Panc1 (cell line): ENCODE measurements around the gene FCMR. TPM values are rescaled to one million over a fixed set of nuclear protein-coding genes. Genes with fewer than 3 reads are reported as not detected.

Experiments used
- ATAC-seq: fragments of 200-7000 bp; cut with Tn5 transposase; 2 replicates; pipeline ENCODE4 v1.9.1; 2020; ENCODE audit warnings: mild to moderate bottlenecking, moderate library complexity
- BruUV-seq: library from RNA; stranded (reverse); fragments of 400-500 nt; replicated peaks from 2 replicates; lab custom pipeline; 2021; lab: Mats Ljungman, UMichigan
- CTCF ChIA-PET: fragments of 300-600 bp; sonication (Branson Sonifier 250); formaldehyde crosslinking; loops from one replicate; lab custom pipeline; 2022; ENCODE audit warnings: antibody characterized with exemption; lab: Charles Lee
- POLR2A ChIA-PET: fragments of 300-600 bp; sonication (Branson Sonifier 250); formaldehyde crosslinking; loops from one replicate; lab custom pipeline; 2022; ENCODE audit warnings: antibody characterized with exemption; lab: Charles Lee
- DNase-seq: peaks from one replicate; pipeline ENCODE4 v3.0.0-alpha.2; 2010; ENCODE audit warnings: low read depth, low spot score
- H3K27ac ChIP-seq: 2 replicates; pipeline ENCODE4 v1.5.1; 2011; ENCODE audit warnings: mild to moderate bottlenecking, low read length, inconsistent platforms
- H3K27me3 ChIP-seq: fragments of 200-500 bp; sonication (Bioruptor generic); 2 replicates; pipeline ENCODE4 v1.6.0; 2014; ENCODE audit warnings: low read length, inconsistent platforms; ENCODE audit not compliant: control insufficient read depth, insufficient read depth
- H3K36me3 ChIP-seq: fragments of 200-500 bp; sonication (Bioruptor generic); 2 replicates; pipeline ENCODE4 v1.5.1; 2014; ENCODE audit warnings: inconsistent platforms, mild to moderate bottlenecking, low read length, moderate library complexity; ENCODE audit not compliant: control insufficient read depth, insufficient read depth
- H3K4me1 ChIP-seq: 2 replicates; pipeline ENCODE4 v1.5.1; 2011; ENCODE audit warnings: inconsistent platforms, mild to moderate bottlenecking, low read length, moderate library complexity; ENCODE audit not compliant: control insufficient read depth, insufficient read depth
- H3K4me3 ChIP-seq, 2 experiments: 2 replicates each; pipeline ENCODE4 v1.5.1; 2011 to 2012; ENCODE audit warnings: low read depth in 2 of 2, low read length in 2 of 2, mild to moderate bottlenecking in 2 of 2, inconsistent platforms in 1 of 2, moderate library complexity in 1 of 2
- H3K9me3 ChIP-seq: fragments of 200-500 bp; sonication (Bioruptor generic); 2 replicates; pipeline ENCODE4 v1.5.1; 2014; ENCODE audit warnings: low read depth, mild to moderate bottlenecking, inconsistent platforms, low read length, moderate library complexity; ENCODE audit not compliant: control insufficient read depth, insufficient read depth
- POLR2AphosphoS5 ChIP-seq: IDR thresholded peaks from 2 replicates; pipeline ENCODE4 v1.6.1; 2012; ENCODE audit warnings: mild to moderate bottlenecking, low read depth, low read length, moderate library complexity
- SIN3A ChIP-seq: IDR thresholded peaks from 2 replicates; pipeline ENCODE4 v1.6.1; 2012; ENCODE audit warnings: low read depth, mild to moderate bottlenecking, low read length, moderate library complexity, borderline replicate concordance; ENCODE audit not compliant: insufficient read depth
- TCF7L2 ChIP-seq: IDR thresholded peaks from 2 replicates; pipeline ENCODE4 v1.6.1; 2011; ENCODE audit warnings: mild to moderate bottlenecking, low read depth, low read length, inconsistent platforms
- in situ Hi-C: cut with HindIII; loops from 2 replicates; pipeline ENCODE4 v1.10.0; 2016; ENCODE audit warnings: low sequenced_read_pairs, low pct_unique_long_range_greater_than_20kb
- intact Hi-C: fragments of 100-400 bp; cut with micrococcal nuclease; formaldehyde crosslinking; loops from one replicate; pipeline ENCODE4 v1.10.0; 2022; ENCODE audit not compliant: unreplicated experiment
- total RNA-seq: library from RNA; stranded (reverse); gene quantifications from one replicate; pipeline ENCODE4 v1.2.1, GENCODE V29; 2021; ENCODE audit not compliant: unreplicated experiment
- TF ChIP-seq, protein P1 (sequence below), 2 experiments: IDR thresholded peaks; 2 replicates each; pipeline ENCODE4 v1.6.1; 2011 to 2012; ENCODE audit warnings: low read depth in 2 of 2, control low read depth in 1 of 2, low read length in 1 of 2, mild to moderate bottlenecking in 1 of 2, moderate library complexity in 1 of 2; ENCODE audit not compliant: insufficient read depth in 1 of 2
- TF ChIP-seq, protein P2 (sequence below): fragments of 450-650 bp; IDR thresholded peaks from 2 replicates; pipeline ENCODE4 v1.5.1; 2017; ENCODE audit warnings: mild to moderate bottlenecking

FCMR gene
- total RNA-seq, 1 experiment from 2014 or later: 0.41 TPM

DNA sequence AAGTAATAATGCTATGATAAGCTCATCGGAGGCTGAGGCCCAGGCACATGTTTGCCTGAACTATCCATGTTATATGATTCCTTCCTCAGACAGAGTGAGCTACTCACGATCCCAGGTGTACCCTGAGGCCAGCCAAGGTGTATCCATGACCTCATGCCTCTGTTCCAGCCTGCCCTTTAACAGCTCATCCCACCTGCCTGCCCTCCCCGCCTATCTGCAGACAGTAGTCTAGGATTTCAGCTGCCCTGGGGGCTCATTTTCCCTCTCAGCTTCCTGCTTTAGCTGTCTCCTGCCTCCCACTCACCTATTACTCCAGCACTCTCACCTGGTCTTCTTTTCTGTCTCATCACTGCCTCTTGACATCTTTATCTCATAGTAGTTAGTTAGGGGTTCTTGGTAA lies 26.4 kb downstream of the FCMR start:
- BruUV-seq: no TSS peak
- CTCF ChIA-PET: no interaction called here
- in situ Hi-C loops (no loop called here), intact Hi-C loops (no loop called here)
- TF ChIP-seq POLR2AphosphoS5 (no peak), TCF7L2 (no peak)
- no peaks in the 10 kb centered on the region for H3K4me1 ChIP-seq
- peaks cover 12% of the 10 kb centered on the region for H3K27me3 ChIP-seq
- POLR2A ChIA-PET: no interaction called here
- ATAC-seq (no peak), DNase-seq (no peak)
- H3K9me3 ChIP-seq: no peaks in the 10 kb centered on the region
- H3K27ac ChIP-seq: no peak overlapping the region
- no peaks in the 10 kb centered on the region for H3K36me3 ChIP-seq
- no peak overlapping the region for H3K4me3 ChIP-seq

DNA sequence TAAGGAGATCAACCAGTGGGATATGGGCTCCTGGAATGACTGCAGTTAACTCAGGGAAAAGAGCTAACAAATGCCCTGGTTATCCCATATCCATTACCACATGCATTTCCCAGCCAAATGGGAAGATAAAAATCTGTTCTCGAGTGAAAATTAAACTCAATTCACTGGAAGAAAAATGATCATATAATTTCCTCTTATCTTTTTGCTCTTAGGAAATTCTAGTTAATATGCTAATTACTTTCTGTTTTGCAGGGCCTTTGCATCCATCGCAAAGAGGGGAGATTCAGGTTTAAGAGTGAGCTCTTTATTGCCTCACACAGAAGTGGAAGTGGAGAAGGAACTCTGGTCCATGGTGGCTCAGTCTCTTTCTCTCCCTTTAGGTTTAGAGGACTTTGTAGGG lies 28.4 kb downstream of the FCMR start:
- in situ Hi-C loops (no loop called here), intact Hi-C loops (no loop called here)
- no peaks in the 10 kb centered on the region for H3K9me3 ChIP-seq
- H3K27me3 ChIP-seq: peaks cover 12% of the 10 kb centered on the region
- TF ChIP-seq, protein P1, sequence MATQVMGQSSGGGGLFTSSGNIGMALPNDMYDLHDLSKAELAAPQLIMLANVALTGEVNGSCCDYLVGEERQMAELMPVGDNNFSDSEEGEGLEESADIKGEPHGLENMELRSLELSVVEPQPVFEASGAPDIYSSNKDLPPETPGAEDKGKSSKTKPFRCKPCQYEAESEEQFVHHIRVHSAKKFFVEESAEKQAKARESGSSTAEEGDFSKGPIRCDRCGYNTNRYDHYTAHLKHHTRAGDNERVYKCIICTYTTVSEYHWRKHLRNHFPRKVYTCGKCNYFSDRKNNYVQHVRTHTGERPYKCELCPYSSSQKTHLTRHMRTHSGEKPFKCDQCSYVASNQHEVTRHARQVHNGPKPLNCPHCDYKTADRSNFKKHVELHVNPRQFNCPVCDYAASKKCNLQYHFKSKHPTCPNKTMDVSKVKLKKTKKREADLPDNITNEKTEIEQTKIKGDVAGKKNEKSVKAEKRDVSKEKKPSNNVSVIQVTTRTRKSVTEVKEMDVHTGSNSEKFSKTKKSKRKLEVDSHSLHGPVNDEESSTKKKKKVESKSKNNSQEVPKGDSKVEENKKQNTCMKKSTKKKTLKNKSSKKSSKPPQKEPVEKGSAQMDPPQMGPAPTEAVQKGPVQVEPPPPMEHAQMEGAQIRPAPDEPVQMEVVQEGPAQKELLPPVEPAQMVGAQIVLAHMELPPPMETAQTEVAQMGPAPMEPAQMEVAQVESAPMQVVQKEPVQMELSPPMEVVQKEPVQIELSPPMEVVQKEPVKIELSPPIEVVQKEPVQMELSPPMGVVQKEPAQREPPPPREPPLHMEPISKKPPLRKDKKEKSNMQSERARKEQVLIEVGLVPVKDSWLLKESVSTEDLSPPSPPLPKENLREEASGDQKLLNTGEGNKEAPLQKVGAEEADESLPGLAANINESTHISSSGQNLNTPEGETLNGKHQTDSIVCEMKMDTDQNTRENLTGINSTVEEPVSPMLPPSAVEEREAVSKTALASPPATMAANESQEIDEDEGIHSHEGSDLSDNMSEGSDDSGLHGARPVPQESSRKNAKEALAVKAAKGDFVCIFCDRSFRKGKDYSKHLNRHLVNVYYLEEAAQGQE (IDR thresholded peaks at IDR 0.05; ENCODE audit: insufficient read depth in 1 of 2, low read depth in 2 of 2, low read length in 1 of 2): no peak
- TF ChIP-seq, protein P2, sequence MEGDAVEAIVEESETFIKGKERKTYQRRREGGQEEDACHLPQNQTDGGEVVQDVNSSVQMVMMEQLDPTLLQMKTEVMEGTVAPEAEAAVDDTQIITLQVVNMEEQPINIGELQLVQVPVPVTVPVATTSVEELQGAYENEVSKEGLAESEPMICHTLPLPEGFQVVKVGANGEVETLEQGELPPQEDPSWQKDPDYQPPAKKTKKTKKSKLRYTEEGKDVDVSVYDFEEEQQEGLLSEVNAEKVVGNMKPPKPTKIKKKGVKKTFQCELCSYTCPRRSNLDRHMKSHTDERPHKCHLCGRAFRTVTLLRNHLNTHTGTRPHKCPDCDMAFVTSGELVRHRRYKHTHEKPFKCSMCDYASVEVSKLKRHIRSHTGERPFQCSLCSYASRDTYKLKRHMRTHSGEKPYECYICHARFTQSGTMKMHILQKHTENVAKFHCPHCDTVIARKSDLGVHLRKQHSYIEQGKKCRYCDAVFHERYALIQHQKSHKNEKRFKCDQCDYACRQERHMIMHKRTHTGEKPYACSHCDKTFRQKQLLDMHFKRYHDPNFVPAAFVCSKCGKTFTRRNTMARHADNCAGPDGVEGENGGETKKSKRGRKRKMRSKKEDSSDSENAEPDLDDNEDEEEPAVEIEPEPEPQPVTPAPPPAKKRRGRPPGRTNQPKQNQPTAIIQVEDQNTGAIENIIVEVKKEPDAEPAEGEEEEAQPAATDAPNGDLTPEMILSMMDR: no peak
- no peak for TF ChIP-seq SIN3A
- no peak for TF ChIP-seq TCF7L2
- TF ChIP-seq POLR2AphosphoS5: no peak
- no peak overlapping the region for H3K4me3 ChIP-seq
- no peak overlapping the region for H3K27ac ChIP-seq
- no TSS peak for BruUV-seq
- POLR2A ChIA-PET: no interaction called here
- H3K4me1 ChIP-seq: no peaks in the 10 kb centered on the region
- DNase-seq (no peak), ATAC-seq (no peak)
- CTCF ChIA-PET: no interaction called here
- H3K36me3 ChIP-seq: no peaks in the 10 kb centered on the region

DNA sequence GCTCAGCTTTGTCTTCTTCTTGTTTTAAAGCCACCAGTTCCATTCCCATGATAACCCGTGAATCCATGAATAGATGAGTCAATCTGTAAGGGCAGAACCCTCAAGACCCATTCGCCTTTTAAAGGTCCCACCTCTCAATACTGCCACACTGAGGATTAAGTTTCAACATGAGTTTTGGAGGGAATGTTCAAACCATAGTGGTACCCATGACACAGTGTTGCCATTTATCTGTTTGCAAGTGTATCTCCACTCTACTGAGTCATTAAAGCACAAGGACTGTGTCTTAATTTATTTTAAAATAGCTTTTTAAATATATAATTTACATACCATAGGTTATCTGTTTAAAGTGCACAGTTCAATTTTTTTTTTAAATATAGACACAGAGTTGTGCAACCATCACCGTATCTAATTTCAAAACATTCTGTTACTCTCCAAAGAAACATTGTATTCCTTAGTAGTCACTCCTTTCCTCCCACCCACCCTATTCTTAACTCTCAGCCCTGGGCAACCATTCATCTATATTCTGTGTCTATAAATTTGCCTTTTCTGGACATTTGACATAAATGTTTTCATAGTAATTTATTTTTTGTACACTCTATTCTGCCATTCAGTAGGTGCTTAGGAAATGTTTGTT lies 29.3 kb downstream of the FCMR start:
- POLR2A ChIA-PET: no interaction called here
- no peak for ATAC-seq
- no TSS peak for BruUV-seq
- CTCF ChIA-PET: no interaction called here
- TF ChIP-seq, protein P1 (IDR thresholded peaks at IDR 0.05; ENCODE audit: insufficient read depth in 1 of 2, low read depth in 2 of 2, low read length in 1 of 2): no peak
- TF ChIP-seq POLR2AphosphoS5 (no peak), TCF7L2 (no peak), SIN3A (no peak)
- TF ChIP-seq, protein P2: no peak
- DNase-seq: no peak
- Histone ChIP-seq H3K36me3 (no peaks in the 10 kb centered on the region), H3K27ac (no peak overlapping the region), H3K4me3 (no peak overlapping the region), H3K9me3 (no peaks in the 10 kb centered on the region), H3K27me3 (peaks cover 12% of the 10 kb centered on the region), H3K4me1 (no peaks in the 10 kb centered on the region)
- in situ Hi-C loops (no loop called here), intact Hi-C loops (no loop called here)
